ENCODE results near the gene HS3ST2.
"Not testable (repeated sequence)": the region's sequence is repeated elsewhere in the genome, so short reads cannot be mapped to it uniquely, and the experiment has no call there.

HS3ST2 gene

GRCh38 chr16:22929461-22929860 lies 115.5 kb downstream of the HS3ST2 start:
- WGBS, 2 experiments (ENCODE audit: insufficient coverage in 2 of 2): 55 to 77% methylated on average over 2 to 3 of the region's 3 CpGs
- H3K4me3 ChIP-seq (ENCODE audit: extremely low read depth, insufficient read depth, low read length, poor library complexity, severe bottlenecking): no peak overlapping the region

GRCh38 chr16:22932032-22932771 lies 118.2 kb downstream of the HS3ST2 start:
- Histone ChIP-seq H3K27ac (ENCODE audit: low read depth, low read length, severe bottlenecking) (no peak overlapping the region), H3K4me3 (ENCODE audit: extremely low read depth, insufficient read depth, low read length, poor library complexity, severe bottlenecking) (no peak overlapping the region), H3K36me3 (ENCODE audit: control insufficient read depth, insufficient read depth, low read length) (no peaks in the 10 kb centered on the region), H3K4me1 (ENCODE audit: control insufficient read depth, insufficient read depth, low read length, poor library complexity, severe bottlenecking) (no peaks in the 10 kb centered on the region), H3K9me3 (ENCODE audit: control insufficient read depth, low read length) (no peaks in the 10 kb centered on the region)
- 32 to 34% methylated on average over 4 to 6 of the region's 8 CpGs for WGBS, 2 experiments (ENCODE audit: insufficient coverage in 2 of 2)

More at GRCh38 chr16:22929461-22929860, 115.5 kb downstream of the HS3ST2 start:
- H3K27ac ChIP-seq (ENCODE audit: low read depth, low read length, severe bottlenecking): no peak overlapping the region
- H3K9me3 ChIP-seq (ENCODE audit: control insufficient read depth, low read length): no peaks in the 10 kb centered on the region
- H3K4me1 ChIP-seq (ENCODE audit: control insufficient read depth, insufficient read depth, low read length, poor library complexity, severe bottlenecking): no peaks in the 10 kb centered on the region
- H3K36me3 ChIP-seq (ENCODE audit: control insufficient read depth, insufficient read depth, low read length): no peaks in the 10 kb centered on the region

GRCh38 chr16:22933173-22933572 lies 119.2 kb downstream of the HS3ST2 start:
- WGBS, 2 experiments (ENCODE audit: insufficient coverage in 2 of 2): 100% methylated on average over 1 to 2 of the region's 2 CpGs
- H3K4me1 ChIP-seq (ENCODE audit: control insufficient read depth, insufficient read depth, low read length, poor library complexity, severe bottlenecking): no peaks in the 10 kb centered on the region
- H3K27ac ChIP-seq (ENCODE audit: low read depth, low read length, severe bottlenecking): no peak overlapping the region
- H3K9me3 ChIP-seq (ENCODE audit: control insufficient read depth, low read length): no peaks in the 10 kb centered on the region
- no peak overlapping the region for H3K4me3 ChIP-seq (ENCODE audit: extremely low read depth, insufficient read depth, low read length, poor library complexity, severe bottlenecking)
- no peaks in the 10 kb centered on the region for H3K36me3 ChIP-seq (ENCODE audit: control insufficient read depth, insufficient read depth, low read length)

DNA sequence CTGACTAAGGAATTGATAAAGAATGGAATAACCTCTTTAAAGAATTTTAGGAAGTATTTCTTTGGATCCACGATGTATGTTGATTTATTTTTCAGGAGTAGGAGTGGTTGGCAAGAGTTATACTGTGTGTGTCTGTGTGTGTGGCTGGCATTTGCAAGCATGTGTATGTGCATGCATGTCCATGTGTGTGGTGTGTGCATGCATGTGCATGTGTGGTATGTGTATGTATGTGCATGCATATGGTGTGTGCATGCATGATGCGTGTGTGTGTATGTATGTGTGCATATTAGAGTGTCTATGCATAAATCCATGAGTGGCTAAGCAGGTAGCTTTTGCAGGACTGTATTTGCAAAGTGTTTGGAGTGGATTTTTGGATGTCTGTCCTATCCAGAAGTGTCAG lies 120.8 kb downstream of the HS3ST2 start:
- Histone ChIP-seq H3K36me3 (ENCODE audit: control insufficient read depth, insufficient read depth, low read length) (no peaks in the 10 kb centered on the region), H3K4me1 (ENCODE audit: control insufficient read depth, insufficient read depth, low read length, poor library complexity, severe bottlenecking) (no peaks in the 10 kb centered on the region), H3K27ac (ENCODE audit: low read depth, low read length, severe bottlenecking) (no peak overlapping the region), H3K9me3 (ENCODE audit: control insufficient read depth, low read length) (no peaks in the 10 kb centered on the region), H3K4me3 (ENCODE audit: extremely low read depth, insufficient read depth, low read length, poor library complexity, severe bottlenecking) (no peak overlapping the region)
- WGBS, 2 experiments (ENCODE audit: insufficient coverage in 2 of 2): 74 to 97% methylated on average over 2 of the region's 2 CpGs

DNA sequence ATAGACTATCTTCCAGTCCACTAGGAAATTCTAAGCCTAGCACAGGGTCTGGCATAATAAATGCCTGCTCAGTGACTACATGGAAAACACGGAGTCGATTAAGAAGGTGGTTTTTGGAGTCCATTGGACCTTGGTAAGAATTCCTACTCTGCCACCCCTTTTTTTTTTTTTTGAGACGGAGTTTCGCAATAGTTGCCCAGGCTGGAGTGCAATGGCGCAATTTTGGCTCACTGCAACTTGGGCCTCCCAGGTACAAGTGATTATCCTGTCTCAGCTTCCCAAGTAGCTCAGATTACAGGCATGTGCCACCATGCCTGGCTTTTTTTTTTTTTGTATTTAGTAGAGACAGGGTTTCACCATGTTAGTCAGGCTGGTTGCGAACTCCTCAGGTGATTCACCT lies 123.2 kb downstream of the HS3ST2 start:
- Histone ChIP-seq H3K9me3 (ENCODE audit: control insufficient read depth, low read length) (no peaks in the 10 kb centered on the region), H3K4me3 (ENCODE audit: extremely low read depth, insufficient read depth, low read length, poor library complexity, severe bottlenecking) (no peak overlapping the region), H3K4me1 (ENCODE audit: control insufficient read depth, insufficient read depth, low read length, poor library complexity, severe bottlenecking) (no peaks in the 10 kb centered on the region), H3K36me3 (ENCODE audit: control insufficient read depth, insufficient read depth, low read length) (no peaks in the 10 kb centered on the region), H3K27ac (ENCODE audit: low read depth, low read length, severe bottlenecking) (no peak overlapping the region)
- WGBS, 2 experiments (ENCODE audit: insufficient coverage in 2 of 2): 92% methylated on average over 2 of the region's 6 CpGs; no CpG with 5 or more reads in 1 of the 2 experiments

DNA sequence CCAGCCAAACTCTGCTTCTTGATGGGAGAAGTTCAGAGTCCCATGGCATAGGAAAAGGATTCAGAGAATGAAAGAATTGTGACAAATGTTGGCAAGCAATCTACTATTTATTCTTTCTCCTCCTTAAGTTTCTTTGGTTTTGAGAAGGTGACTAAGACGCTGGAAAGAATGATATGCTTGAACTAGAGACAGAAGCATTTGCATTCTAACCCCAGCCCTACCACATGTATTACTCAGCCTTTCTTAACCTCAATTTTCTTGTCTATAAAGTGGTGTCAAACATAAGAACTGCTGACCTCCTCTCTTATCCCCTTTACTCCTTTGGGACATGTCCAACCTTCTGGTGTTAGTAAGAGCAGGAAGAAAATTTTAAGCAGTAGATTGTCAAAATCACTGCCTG lies 124.7 kb downstream of the HS3ST2 start:
- Histone ChIP-seq H3K4me1 (ENCODE audit: control insufficient read depth, insufficient read depth, low read length, poor library complexity, severe bottlenecking) (no peaks in the 10 kb centered on the region), H3K27ac (ENCODE audit: low read depth, low read length, severe bottlenecking) (no peak overlapping the region), H3K4me3 (ENCODE audit: extremely low read depth, insufficient read depth, low read length, poor library complexity, severe bottlenecking) (no peak overlapping the region), H3K9me3 (ENCODE audit: control insufficient read depth, low read length) (no peaks in the 10 kb centered on the region), H3K36me3 (ENCODE audit: control insufficient read depth, insufficient read depth, low read length) (no peaks in the 10 kb centered on the region)
- no CpG with 5 or more reads among the region's 1 CpG for WGBS, 2 experiments (ENCODE audit: insufficient coverage in 2 of 2)

DNA sequence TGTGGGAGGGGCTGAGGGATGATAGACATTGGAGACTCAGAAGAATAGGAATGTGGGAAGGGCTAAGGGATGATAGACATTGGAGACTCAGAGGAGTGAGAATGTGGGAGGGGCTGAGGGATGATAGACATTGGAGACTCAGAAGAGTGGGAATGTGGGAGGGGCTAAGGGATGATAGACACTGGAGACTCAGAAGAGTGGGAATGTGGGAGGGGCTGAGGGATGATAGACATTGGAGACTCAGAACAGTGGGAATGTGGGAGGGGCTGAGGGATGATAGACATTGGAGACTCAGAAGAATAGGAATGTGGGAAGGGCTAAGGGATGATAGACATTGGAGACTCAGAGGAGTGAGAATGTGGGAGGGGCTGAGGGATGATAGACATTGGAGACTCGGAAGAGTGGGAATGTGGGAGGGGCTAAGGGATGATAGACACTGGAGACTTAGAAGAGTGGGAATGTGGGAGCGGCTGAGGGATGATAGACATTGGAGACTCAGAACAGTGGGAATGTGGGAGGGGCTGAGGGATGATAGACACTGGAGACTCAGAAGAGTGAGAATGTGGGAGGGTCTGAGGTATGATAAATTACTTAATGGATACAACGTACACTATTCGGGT lies 125.9 kb downstream of the HS3ST2 start:
- H3K4me1 ChIP-seq (ENCODE audit: control insufficient read depth, insufficient read depth, low read length, poor library complexity, severe bottlenecking); H3K36me3 ChIP-seq (ENCODE audit: control insufficient read depth, insufficient read depth, low read length); H3K27ac ChIP-seq (ENCODE audit: low read depth, low read length, severe bottlenecking); H3K4me3 ChIP-seq (ENCODE audit: extremely low read depth, insufficient read depth, low read length, poor library complexity, severe bottlenecking); H3K9me3 ChIP-seq (ENCODE audit: control insufficient read depth, low read length): not testable (repeated sequence)
- 58 to 71% methylated on average over 2 to 3 of the region's 4 CpGs for WGBS, 2 experiments (ENCODE audit: insufficient coverage in 2 of 2)

DNA sequence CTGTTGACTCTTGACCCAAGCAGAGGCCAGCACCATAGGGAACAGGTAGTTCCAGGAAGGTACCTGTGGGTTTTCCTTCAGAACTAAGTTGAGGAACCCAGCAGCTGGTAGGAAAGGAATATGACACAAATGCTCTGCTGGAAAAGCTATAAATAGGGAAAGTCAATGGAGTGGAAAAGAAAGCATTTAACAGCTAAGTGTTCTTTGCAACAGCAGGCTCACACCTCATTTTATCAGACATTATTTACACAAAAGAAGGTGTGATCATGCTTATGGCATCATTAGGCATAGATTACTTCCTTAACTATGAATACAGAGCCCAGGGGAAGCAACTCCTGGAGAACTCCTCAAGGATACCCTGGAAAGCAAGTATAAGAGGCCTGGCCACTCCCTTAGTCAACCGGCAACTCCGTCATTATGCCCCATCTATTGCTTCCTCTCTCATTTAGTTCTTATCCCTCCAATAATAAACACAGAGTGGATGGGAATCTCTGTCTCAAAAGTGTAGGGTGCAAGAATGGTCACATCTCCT lies 128.1 kb downstream of the HS3ST2 start:
- H3K4me3 ChIP-seq (ENCODE audit: extremely low read depth, insufficient read depth, low read length, poor library complexity, severe bottlenecking): no peak overlapping the region
- H3K4me1 ChIP-seq (ENCODE audit: control insufficient read depth, insufficient read depth, low read length, poor library complexity, severe bottlenecking): no peaks in the 10 kb centered on the region
- no peaks in the 10 kb centered on the region for H3K36me3 ChIP-seq (ENCODE audit: control insufficient read depth, insufficient read depth, low read length)
- no peaks in the 10 kb centered on the region for H3K9me3 ChIP-seq (ENCODE audit: control insufficient read depth, low read length)
- H3K27ac ChIP-seq (ENCODE audit: low read depth, low read length, severe bottlenecking): no peak overlapping the region
- WGBS, 2 experiments (ENCODE audit: insufficient coverage in 2 of 2): 100% methylated on average over 2 of the region's 2 CpGs; no CpG with 5 or more reads in 1 of the 2 experiments

GRCh38 chr16:22942811-22943210 lies 128.8 kb downstream of the HS3ST2 start:
- Histone ChIP-seq H3K4me1 (ENCODE audit: control insufficient read depth, insufficient read depth, low read length, poor library complexity, severe bottlenecking) (no peaks in the 10 kb centered on the region), H3K36me3 (ENCODE audit: control insufficient read depth, insufficient read depth, low read length) (no peaks in the 10 kb centered on the region), H3K4me3 (ENCODE audit: extremely low read depth, insufficient read depth, low read length, poor library complexity, severe bottlenecking) (no peak overlapping the region), H3K9me3 (ENCODE audit: control insufficient read depth, low read length) (no peaks in the 10 kb centered on the region), H3K27ac (ENCODE audit: low read depth, low read length, severe bottlenecking) (no peak overlapping the region)
- 90% methylated on average over 1 of the region's 1 CpG; no CpG with 5 or more reads in 1 of the 2 experiments for WGBS, 2 experiments (ENCODE audit: insufficient coverage in 2 of 2)

DNA sequence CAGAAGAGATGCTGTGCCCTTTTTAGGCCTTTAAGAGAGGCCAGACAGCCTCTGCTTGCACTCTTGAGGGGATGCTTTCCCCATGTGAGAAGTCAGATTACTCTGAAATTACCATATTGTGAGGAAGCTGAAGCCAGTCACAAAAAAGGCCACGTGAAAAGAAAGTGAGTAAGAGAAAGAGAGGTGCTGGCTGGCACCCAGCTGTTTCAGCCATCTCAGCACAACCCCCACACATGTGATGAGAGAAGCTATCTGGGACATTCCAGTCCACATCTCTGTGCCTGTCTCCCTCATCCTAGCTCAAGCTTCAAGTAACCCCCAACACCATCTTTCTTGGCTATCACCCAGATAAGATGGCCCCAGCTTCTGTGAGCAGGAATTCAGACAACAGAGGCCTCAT lies 131.4 kb downstream of the HS3ST2 start:
- H3K27ac ChIP-seq (ENCODE audit: low read depth, low read length, severe bottlenecking): no peak overlapping the region
- WGBS, 2 experiments (ENCODE audit: insufficient coverage in 2 of 2): no CpG with 5 or more reads among the region's 1 CpG

DNA sequence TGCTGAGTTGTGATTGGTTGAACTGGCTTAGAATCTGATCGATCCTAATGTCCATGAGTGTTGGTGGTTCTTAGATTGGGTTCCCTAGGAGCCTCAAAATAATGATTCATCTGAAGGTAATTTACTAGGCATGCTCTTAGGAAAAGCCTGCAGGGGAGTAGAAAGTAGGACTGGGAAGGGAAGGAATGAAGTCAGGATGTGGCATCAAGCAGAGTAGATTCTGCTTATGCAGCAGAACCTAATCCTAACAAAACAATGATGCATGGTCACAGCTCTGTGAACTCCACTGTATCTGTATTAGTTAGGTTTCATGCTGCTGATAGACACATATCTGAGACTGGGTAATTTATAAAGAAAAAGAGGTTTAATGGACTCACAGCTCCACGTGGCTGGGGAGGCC lies 132.5 kb downstream of the HS3ST2 start:
- H3K27ac ChIP-seq (ENCODE audit: low read depth, low read length, severe bottlenecking): no peak overlapping the region
- H3K4me3 ChIP-seq (ENCODE audit: extremely low read depth, insufficient read depth, low read length, poor library complexity, severe bottlenecking): no peak overlapping the region
- H3K4me1 ChIP-seq (ENCODE audit: control insufficient read depth, insufficient read depth, low read length, poor library complexity, severe bottlenecking): no peaks in the 10 kb centered on the region
- no peaks in the 10 kb centered on the region for H3K9me3 ChIP-seq (ENCODE audit: control insufficient read depth, low read length)
- no peaks in the 10 kb centered on the region for H3K36me3 ChIP-seq (ENCODE audit: control insufficient read depth, insufficient read depth, low read length)
- WGBS, 2 experiments (ENCODE audit: insufficient coverage in 2 of 2): 92 to 100% methylated on average over 1 to 2 of the region's 2 CpGs

More for the DNA sequence above, 131.4 kb downstream of the HS3ST2 start:
- Histone ChIP-seq H3K36me3 (ENCODE audit: control insufficient read depth, insufficient read depth, low read length) (no peaks in the 10 kb centered on the region), H3K4me1 (ENCODE audit: control insufficient read depth, insufficient read depth, low read length, poor library complexity, severe bottlenecking) (no peaks in the 10 kb centered on the region), H3K4me3 (ENCODE audit: extremely low read depth, insufficient read depth, low read length, poor library complexity, severe bottlenecking) (no peak overlapping the region), H3K9me3 (ENCODE audit: control insufficient read depth, low read length) (no peaks in the 10 kb centered on the region)

Measured in mesodermal cell (in vitro differentiated cells).